DOHH2 (cell line): Measurements from ENCODE around the gene SAPCD1.

Experiments
- EZH2phosphoT487 ChIP-seq: fragments of 200-600 bp; sonication (generic); IDR thresholded peaks from 2 replicates; pipeline ENCODE4 v1.6.1; 2017; ENCODE audit warnings: borderline replicate concordance, mild to moderate bottlenecking, antibody characterized with exemption, low read length, moderate library complexity, mixed read lengths
- TF ChIP-seq, protein P1 (sequence below): fragments of 200-600 bp; sonication (generic); IDR thresholded peaks from one replicate; pipeline ENCODE4 v1.5.1; 2014; ENCODE audit warnings: antibody characterized with exemption, mild to moderate bottlenecking, low read depth, low read length; ENCODE audit not compliant: poor library complexity, severe bottlenecking

- TF ChIP-seq, protein P1, sequence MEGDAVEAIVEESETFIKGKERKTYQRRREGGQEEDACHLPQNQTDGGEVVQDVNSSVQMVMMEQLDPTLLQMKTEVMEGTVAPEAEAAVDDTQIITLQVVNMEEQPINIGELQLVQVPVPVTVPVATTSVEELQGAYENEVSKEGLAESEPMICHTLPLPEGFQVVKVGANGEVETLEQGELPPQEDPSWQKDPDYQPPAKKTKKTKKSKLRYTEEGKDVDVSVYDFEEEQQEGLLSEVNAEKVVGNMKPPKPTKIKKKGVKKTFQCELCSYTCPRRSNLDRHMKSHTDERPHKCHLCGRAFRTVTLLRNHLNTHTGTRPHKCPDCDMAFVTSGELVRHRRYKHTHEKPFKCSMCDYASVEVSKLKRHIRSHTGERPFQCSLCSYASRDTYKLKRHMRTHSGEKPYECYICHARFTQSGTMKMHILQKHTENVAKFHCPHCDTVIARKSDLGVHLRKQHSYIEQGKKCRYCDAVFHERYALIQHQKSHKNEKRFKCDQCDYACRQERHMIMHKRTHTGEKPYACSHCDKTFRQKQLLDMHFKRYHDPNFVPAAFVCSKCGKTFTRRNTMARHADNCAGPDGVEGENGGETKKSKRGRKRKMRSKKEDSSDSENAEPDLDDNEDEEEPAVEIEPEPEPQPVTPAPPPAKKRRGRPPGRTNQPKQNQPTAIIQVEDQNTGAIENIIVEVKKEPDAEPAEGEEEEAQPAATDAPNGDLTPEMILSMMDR = no peak
- no peak for TF ChIP-seq EZH2phosphoT487
These were observed 39.0 kb upstream of the SAPCD1 start, which contains the start of gene MPIG6B for GRCh38 chr6:31723245-31723979.
